Fibroblast of lung (primary cell): Measurements from ENCODE around the gene GPR82. TPM values are rescaled to one million over a fixed set of nuclear protein-coding genes. Genes with fewer than 3 reads are reported as not detected.

Experiments used
- DNase-seq, 2 donors: peaks; one replicate each; pipeline versions ENCODE4 v3.0.0 to v3.0.0-alpha.2; 2010; ENCODE audit warnings: low read depth in 2 of 2
- H2AFZ ChIP-seq: 2 replicates; pipeline ENCODE4 v1.5.1; 2012; ENCODE audit warnings: low read length, control low read depth, inconsistent platforms
- H3K27ac ChIP-seq: 2 replicates; pipeline ENCODE4 v1.5.1; 2011; ENCODE audit warnings: low read length, control low read depth; ENCODE audit not compliant: insufficient read depth
- H3K27me3 ChIP-seq: 2 replicates; pipeline ENCODE4 v1.5.1; 2011; ENCODE audit warnings: mild to moderate bottlenecking, low read length; ENCODE audit not compliant: control insufficient read depth, insufficient read depth
- H3K36me3 ChIP-seq: 2 replicates; pipeline ENCODE4 v1.5.1; 2011; ENCODE audit warnings: low read length; ENCODE audit not compliant: control insufficient read depth, insufficient read depth
- H3K4me1 ChIP-seq: 2 replicates; pipeline ENCODE4 v1.5.1; 2011; ENCODE audit warnings: low read length; ENCODE audit not compliant: control insufficient read depth, insufficient read depth; ENCODE audit errors: extremely low read depth
- H3K4me2 ChIP-seq: 2 replicates; pipeline ENCODE4 v1.5.1; 2011; ENCODE audit warnings: low read length, control low read depth; ENCODE audit not compliant: insufficient read depth; ENCODE audit errors: extremely low read depth
- H3K4me3 ChIP-seq, 4 experiments: fragments of 200-600 bp in 1 of 4; sonication (generic) in 1 of 4; replicated peaks in 1 of 4; 2 replicates each; pipeline ENCODE4 v1.5.1; 2011 to 2016; ENCODE audit warnings: low read length in 4 of 4, low read depth in 3 of 4, mild to moderate bottlenecking in 3 of 4, control low read depth in 2 of 4, inconsistent platforms in 1 of 4, mixed read lengths in 1 of 4; ENCODE audit not compliant: insufficient read depth in 1 of 4; ENCODE audit errors: control extremely low read depth in 1 of 4
- H3K79me2 ChIP-seq: 2 replicates; pipeline ENCODE4 v1.5.1; 2012; ENCODE audit warnings: mild to moderate bottlenecking, low read length, inconsistent platforms; ENCODE audit not compliant: control insufficient read depth, insufficient read depth
- H3K9ac ChIP-seq: 2 replicates; pipeline ENCODE4 v1.5.1; 2011; ENCODE audit warnings: mild to moderate bottlenecking, low read length, control low read depth; ENCODE audit not compliant: insufficient read depth
- H3K9me3 ChIP-seq: 2 replicates; pipeline ENCODE4 v1.5.1; 2012; ENCODE audit warnings: low read depth, low read length; ENCODE audit not compliant: control insufficient read depth, insufficient read depth
- H4K20me1 ChIP-seq: 2 replicates; pipeline ENCODE4 v1.5.1; 2011; ENCODE audit warnings: low read length; ENCODE audit not compliant: control insufficient read depth, insufficient read depth; ENCODE audit errors: extremely low read depth
- CTCF ChIP-seq, 2 donors: IDR thresholded peaks in 1 of 2; conservative IDR thresholded peaks in 1 of 2; 1 replicate in 1 of 2; 2 replicates in 1 of 2; pipeline ENCODE4 v1.5.1; 2011 to 2012; ENCODE audit warnings: low read length in 2 of 2, control low read depth in 1 of 2, inconsistent platforms in 1 of 2, low read depth in 1 of 2, mild to moderate bottlenecking in 1 of 2
- EZH2 ChIP-seq: IDR thresholded peaks from 2 replicates; pipeline ENCODE4 v1.5.1; 2012; ENCODE audit warnings: low read length, control low read depth, mild to moderate bottlenecking; ENCODE audit errors: missing control alignments
- polyA plus RNA-seq, 2 donors: library from polyadenylated mRNA; depleted of rRNA in 1 of 2; stranded (reverse) in 1 of 2; unstranded in 1 of 2; fragments of >200 nt; gene quantifications; 2 replicates each; pipeline ENCODE4 v1.2.1, GENCODE V29; 2011 to 2012; ENCODE audit warnings: missing spikeins in 1 of 2
- total RNA-seq: library from RNA; depleted of rRNA; stranded (reverse); fragments of >200 nt; gene quantifications from 2 replicates; pipeline ENCODE4 v1.2.1, GENCODE V29; 2014

Gene GPR82
- total and polyA plus RNA-seq, 2 donors (not counting 1 experiment from before 2014, with no cell fraction given): not detected

- Histone ChIP-seq H3K27ac (no peak overlapping the region), H3K4me3 (no peak overlapping the region)
- no peak for TF ChIP-seq EZH2
- TF ChIP-seq CTCF (conservative IDR thresholded peaks at IDR 0.05 in 1 of 2, IDR thresholded peaks at IDR 0.05 in 1 of 2; ENCODE audit: low read depth in 1 of 2, low read length in 2 of 2): no peak
Observed at GRCh38 chrX:41703574-41704029, 20.4 kb upstream of the GPR82 start.

GRCh38 chrX:41705042-41705441 lies 18.9 kb upstream of the GPR82 start:
- Histone ChIP-seq H3K79me2 (no peaks in the 10 kb centered on the region), H3K4me1 (no peaks in the 10 kb centered on the region), H3K4me3 (no peak overlapping the region), H3K27me3 (no peaks in the 10 kb centered on the region), H2AFZ (no peak overlapping the region), H3K27ac (no peak overlapping the region), H4K20me1 (no peaks in the 10 kb centered on the region), H3K9me3 (no peaks in the 10 kb centered on the region), H3K4me2 (no peak overlapping the region), H3K36me3 (no peaks in the 10 kb centered on the region), H3K9ac (no peak overlapping the region)
- DNase-seq: no peak
- TF ChIP-seq EZH2 (no peak), CTCF (conservative IDR thresholded peaks at IDR 0.05 in 1 of 2, IDR thresholded peaks at IDR 0.05 in 1 of 2; ENCODE audit: low read depth in 1 of 2, low read length in 2 of 2) (no peak)

More at GRCh38 chrX:41703574-41704029, 20.4 kb upstream of the GPR82 start:
- Histone ChIP-seq H3K36me3 (no peaks in the 10 kb centered on the region), H3K9ac (no peak overlapping the region), H3K4me1 (no peaks in the 10 kb centered on the region), H2AFZ (no peak overlapping the region), H3K9me3 (no peaks in the 10 kb centered on the region), H3K79me2 (no peaks in the 10 kb centered on the region), H3K27me3 (no peaks in the 10 kb centered on the region), H3K4me2 (no peak overlapping the region), H4K20me1 (no peaks in the 10 kb centered on the region)
- DNase-seq: no peak

GRCh38 chrX:41705680-41706374 lies 18.2 kb upstream of the GPR82 start:
- Histone ChIP-seq H2AFZ (no peak overlapping the region), H3K36me3 (no peaks in the 10 kb centered on the region), H3K9me3 (no peaks in the 10 kb centered on the region), H3K9ac (no peak overlapping the region), H3K27ac (no peak overlapping the region), H4K20me1 (no peaks in the 10 kb centered on the region), H3K79me2 (no peaks in the 10 kb centered on the region), H3K27me3 (no peaks in the 10 kb centered on the region), H3K4me2 (no peak overlapping the region), H3K4me3 (no peak overlapping the region), H3K4me1 (no peaks in the 10 kb centered on the region)
- TF ChIP-seq CTCF (conservative IDR thresholded peaks at IDR 0.05 in 1 of 2, IDR thresholded peaks at IDR 0.05 in 1 of 2; ENCODE audit: low read depth in 1 of 2, low read length in 2 of 2) (no peak), EZH2 (no peak)
- no peak for DNase-seq
